Kidney capillary endothelial cell (primary cell): ENCODE results near the gene IRF8.

ENCODE experiments used
- DNase-seq: peaks from one replicate; pipeline ENCODE4 v3.0.0-alpha.2; 2018; ENCODE audit warnings: low spot score

IRF8 gene

DNA sequence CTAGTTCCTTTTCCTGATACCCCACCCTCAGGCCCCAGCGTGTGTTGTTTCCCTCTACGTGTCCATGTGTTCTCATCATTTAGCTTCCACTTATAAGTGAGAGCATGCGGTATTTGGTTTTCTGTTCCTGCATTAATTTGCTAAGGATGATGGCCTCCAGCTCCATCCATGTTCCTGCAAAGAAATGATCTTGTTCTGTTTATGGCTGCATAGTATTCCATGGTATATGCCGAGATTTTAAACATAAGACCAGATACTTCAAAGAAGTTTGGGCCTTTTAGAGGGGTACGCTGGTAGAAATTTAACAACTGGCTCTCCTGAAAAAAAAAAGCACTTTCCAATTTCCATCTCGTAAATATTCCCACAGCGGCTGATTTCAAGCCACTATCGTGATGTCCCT is 59.8 kb downstream of the IRF8 start:
- DNase-seq, result no peak

GRCh38 chr16:85959686-85960085 is 60.7 kb downstream of the IRF8 start:
- DNase-seq, result no peak

- DNase-seq, result no peak
These were observed 61.6 kb downstream of the IRF8 start for GRCh38 chr16:85960486-85961046.

DNA sequence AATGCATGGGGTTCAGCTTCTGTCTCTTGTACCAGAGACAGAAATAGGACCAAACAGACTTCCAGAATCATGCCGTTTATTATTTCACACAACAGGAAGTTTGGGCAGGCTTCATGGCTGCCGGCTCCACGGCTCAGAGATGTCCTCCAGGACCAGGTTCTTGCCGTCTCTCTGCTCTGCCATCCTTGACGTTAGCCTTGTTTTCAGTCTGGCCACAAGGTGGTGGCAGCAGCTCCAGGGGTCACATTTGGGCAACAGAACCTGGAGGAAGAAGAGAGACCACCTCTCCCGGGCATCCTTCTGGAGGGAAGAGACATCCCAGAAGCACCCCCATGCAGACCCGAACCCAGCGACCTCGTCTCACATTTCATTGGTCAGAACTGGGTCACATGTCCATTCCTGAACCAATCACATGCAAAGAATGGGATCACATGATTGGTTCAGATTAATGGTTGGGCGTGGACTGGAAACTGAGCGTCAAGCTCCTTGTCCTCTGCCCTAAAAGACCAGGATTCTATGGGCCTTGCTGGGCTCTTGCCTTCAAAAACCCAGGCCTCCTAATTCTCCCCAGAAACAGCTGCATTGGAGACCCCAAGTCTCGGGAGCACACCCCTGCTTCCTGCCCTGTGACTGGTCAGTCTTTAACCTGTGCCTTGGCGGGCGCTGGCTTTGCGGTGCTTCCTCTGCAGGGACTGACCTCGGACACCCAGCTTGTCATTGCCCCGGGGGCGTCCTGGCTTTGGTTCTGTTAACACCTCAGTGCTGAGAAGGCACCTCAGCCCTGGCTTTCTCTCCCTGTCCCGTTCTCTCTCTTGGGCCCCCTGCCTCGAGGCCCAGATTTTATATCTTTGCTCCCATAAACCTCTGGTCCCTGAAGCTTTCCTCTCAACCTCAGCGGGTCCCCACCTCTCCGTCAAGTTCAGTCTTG is 63.3 kb downstream of the IRF8 start:
- no peak for DNase-seq

DNA sequence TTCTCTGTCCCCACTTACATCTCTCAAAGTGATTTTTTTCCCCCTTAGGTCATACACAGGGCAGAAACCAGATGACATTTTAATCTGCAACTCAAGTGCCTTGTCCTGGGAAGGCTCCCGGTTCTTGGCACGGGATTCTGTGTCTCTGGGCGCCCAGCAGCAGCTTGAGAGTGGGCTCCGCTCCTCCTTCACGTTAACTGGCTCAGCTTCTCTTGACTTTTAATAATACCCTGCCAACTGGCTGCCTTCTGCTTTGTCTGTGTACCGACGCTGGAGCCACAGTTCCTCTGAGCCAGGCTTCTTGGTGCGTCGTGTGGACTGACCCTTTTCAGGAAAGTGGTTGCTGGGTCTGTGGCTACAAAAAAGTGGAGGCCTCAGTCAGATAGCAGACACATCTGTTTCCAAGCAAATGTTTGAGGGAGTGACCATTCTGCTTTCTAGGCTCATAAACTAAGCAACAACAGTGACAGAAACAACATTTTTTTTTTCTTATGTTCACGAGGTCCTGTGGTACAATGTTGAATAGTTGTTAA is 64.9 kb downstream of the IRF8 start:
- DNase-seq, result no peak

- no peak for DNase-seq
These were observed 66.2 kb downstream of the IRF8 start for GRCh38 chr16:85965125-85965524.

DNA sequence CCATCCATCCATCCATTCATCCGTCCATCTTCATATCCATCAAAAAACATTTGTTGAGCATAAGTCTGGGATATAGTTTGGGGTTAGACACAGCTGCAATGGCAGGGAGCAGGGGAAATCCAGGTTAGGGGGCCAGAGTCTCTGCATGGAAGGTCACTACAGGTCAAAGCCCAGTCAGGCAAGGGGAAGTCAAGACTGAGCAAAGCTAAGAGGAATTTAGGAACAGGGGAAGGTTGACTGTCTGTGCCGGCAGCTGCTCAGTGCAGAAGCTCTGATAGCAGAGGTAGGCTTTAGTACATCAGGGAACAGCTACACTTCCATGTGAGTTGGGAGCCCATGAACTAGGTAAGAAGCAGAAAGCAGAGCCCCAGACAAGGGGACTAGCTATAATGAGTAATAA is 68.1 kb downstream of the IRF8 start:
- DNase-seq, result no peak

DNA sequence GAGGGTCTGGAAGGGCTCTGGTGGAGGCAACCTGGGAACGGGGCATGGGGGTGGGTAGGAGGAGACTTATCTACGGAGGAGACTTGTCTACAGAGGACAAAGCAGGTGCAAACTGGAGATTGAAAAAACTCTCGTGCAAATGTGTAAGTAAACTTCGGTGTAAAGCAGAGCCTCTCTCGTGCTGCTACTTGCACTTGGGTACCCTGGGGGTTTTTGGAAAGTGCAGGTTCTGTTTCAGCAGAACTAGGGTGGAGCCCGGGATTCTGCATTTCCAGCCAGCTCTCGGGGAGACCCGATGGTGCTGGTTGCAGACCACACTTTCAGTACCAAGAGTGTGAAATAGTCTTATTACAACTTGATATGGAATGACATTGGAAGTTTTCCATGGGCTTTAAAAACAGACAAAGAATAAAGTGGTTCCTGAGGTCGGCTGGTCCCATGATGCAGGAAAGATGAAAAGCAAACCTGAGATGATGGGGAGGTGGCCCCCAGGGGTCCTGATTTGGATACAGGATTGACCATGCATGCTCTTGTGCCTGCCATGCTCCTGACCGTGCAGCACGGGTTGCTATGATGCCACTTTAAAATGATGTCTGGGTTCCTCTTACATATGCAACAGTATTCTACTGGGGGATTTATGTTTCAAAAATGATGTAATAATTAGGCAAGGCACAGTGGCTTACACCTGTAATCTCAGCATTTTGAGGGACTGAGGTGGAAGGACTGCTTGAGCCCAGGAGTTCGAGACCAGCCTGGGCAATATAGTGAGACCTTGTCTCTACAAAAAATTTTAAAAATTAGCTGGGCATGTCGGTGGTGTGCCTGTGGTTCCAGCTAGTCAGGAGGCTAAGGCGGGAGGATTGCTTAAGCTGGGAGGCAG is 69.3 kb downstream of the IRF8 start:
- no peak for DNase-seq

DNA sequence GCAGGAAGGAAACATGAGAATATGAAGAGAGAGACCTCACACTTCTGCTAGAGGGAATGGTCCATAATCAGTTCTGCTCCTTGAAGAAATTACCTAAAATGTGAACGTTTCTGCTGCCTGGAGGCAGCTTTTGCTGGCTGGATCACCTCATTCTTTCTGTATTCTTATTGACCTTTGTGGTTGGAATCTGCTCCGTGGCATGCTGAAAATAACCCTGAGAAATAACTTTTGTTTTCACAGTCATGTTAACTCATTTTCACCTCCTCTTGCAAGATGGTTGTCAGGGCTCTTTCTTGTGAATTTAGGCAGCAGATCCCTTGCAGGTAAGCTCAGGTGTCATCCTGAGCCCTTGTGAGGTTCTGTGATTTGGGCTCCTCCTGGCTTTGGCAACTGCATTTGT is 70.2 kb downstream of the IRF8 start:
- DNase-seq, result no peak

DNA sequence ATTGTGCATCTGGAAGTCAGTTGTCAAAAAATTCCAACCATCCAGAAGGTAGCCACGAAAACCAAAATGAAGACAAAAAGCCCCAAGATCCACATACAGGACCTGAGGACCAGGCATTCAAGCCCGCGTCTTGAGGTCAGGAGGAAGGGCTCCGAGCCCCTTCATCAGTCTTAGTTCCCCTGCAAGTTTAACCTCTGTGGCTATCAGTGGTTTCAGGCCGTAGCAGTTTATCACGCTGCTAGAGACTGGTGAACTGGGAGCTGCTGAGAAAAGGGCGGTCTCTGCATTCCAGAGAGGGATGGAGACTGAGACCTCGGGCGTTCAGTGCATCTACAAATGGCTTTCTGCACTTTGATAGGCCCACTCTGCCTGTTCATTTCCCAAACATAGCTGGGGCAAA is 70.6 kb downstream of the IRF8 start:
- no peak for DNase-seq

DNA sequence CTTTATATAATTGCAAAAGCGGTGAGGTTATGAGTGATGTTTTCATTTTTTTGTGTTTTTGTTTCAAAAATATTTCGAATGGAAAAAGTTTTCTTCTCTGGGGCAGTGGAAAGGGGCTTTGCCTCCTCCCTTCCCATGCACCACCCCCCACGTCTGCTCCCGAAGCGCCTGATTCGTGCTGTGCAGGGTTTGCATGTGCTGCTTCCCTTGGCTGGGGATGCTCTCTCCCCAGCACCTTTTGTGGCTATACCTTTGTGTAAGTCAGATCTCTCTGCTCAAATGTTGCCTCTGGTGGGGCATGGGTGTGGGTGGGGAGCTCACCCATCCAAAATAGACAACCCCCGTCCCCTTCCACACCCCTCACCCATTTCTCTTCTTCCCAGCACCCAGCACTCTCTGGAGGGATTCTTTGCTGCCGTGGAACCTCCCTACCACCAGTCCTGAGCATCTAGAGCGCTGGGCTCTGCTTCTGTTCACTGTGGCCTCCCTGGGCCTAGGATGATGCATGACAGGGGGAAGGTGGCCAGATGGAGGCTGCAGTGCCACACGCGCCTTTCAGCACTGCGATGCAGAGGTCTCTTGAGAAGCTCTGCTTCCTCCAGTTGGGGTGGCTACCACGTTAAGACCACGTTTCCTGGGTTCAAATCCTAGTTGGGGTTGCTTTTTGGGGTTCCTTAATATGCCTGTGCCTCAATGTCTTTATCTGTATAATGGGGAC is 71.2 kb downstream of the IRF8 start:
- no peak for DNase-seq

DNA sequence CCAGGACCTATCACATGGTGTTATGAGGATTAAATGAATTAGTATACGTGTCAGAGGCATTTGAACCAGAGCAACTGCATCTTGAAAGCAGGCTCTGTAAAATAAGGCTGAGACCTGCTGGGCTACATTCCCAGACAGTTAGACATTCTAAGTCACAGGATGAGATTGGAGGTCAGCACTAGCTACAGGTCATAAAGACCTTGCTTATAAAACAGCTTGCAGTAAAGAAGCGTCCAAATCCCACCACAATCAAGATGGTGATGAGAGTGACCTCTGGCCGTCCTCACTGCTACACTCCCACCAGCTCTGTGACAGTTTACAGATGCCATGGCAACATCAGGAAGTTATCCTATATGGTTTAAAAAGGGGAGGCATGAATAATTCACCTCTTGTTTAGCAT is 71.8 kb downstream of the IRF8 start:
- DNase-seq, result no peak
